Astrocyte of the spinal cord (primary cell): ENCODE measurements around the gene PPM1E.
A peak's percentile ranks its signal among the peaks of the same experiment; 100 is the strongest.

Experiments used
- DNase-seq: peaks from one replicate; pipeline ENCODE4 v3.0.0; 2011; ENCODE audit warnings: low read depth, low spot score
- H3K4me3 ChIP-seq: 2 replicates; pipeline ENCODE4 v1.5.1; 2011; ENCODE audit warnings: low read depth, mild to moderate bottlenecking, low read length, moderate library complexity
- in situ Hi-C: cut with HindIII; loops from 2 replicates; pipeline ENCODE4 v1.10.0; 2017; ENCODE audit warnings: low sequenced_read_pairs
- TF ChIP-seq, protein P1 (sequence below): IDR thresholded peaks from 2 replicates; pipeline ENCODE4 v1.5.1; 2012; ENCODE audit warnings: low read depth, mild to moderate bottlenecking, low read length, inconsistent platforms

The PPM1E gene

DNA sequence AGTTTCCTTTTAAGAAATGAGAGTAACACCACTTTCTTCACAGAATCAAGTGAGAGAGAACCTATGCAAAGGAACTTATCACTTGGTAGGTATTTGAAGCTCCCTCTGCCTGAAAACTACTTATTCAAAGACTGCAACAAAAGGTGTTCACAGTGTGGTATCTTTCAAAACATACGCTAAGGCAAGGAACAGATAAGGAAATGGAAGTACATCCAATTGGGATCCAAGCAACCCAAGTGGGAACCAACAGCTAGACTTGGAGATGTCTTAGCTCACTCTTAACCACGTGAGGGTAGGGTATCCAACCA lies 431 bp upstream of the PPM1E start:
- H3K4me3 ChIP-seq: peak overlapping the region; percentile 49
- in situ Hi-C loops: no loop called here
- TF ChIP-seq, protein P1, sequence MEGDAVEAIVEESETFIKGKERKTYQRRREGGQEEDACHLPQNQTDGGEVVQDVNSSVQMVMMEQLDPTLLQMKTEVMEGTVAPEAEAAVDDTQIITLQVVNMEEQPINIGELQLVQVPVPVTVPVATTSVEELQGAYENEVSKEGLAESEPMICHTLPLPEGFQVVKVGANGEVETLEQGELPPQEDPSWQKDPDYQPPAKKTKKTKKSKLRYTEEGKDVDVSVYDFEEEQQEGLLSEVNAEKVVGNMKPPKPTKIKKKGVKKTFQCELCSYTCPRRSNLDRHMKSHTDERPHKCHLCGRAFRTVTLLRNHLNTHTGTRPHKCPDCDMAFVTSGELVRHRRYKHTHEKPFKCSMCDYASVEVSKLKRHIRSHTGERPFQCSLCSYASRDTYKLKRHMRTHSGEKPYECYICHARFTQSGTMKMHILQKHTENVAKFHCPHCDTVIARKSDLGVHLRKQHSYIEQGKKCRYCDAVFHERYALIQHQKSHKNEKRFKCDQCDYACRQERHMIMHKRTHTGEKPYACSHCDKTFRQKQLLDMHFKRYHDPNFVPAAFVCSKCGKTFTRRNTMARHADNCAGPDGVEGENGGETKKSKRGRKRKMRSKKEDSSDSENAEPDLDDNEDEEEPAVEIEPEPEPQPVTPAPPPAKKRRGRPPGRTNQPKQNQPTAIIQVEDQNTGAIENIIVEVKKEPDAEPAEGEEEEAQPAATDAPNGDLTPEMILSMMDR: no peak
- DNase-seq: no peak

DNA sequence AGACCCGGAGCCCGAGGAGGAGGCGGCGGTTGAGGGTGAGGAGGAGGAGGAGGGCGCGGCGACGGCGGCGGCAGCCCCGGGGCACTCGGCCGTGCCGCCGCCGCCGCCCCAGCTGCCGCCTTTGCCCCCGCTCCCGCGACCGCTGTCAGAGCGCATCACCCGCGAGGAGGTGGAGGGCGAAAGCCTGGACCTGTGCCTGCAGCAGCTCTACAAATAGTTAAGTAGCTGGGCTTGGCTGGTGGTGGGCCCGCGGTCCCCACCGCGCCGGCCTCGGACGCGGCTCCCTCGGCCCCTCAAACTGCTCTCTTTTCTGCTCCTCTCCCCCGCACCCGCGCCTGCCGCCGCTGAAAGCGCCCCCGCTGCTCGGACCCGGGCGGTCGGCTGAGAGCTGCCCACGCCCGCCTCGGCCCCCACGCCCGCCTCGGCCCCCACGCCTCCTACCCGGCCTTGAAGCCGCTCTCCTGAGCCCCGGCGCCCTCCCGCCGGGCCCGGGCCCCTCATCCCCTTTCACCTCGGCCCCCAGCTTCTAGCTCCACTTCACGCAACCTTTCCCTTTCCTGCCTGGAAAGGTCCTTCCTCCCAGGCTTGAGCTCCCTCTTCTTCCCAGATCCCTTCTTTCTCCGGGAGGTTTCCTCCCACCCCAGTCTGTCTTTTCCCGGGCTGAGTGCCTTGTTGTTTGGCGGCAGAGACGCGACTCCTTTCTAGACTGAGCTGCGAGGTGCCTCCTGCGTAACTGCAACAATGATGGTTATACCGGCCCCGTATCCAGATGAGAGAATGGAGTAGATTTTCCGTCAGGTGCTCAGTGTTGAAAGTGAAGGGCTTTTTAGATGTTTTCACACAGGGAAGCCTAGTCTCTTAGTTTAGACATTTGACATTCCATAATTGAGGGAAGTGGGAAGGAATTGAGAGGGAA lies 850 bp downstream of the PPM1E start:
- DNase-seq: no peak
- in situ Hi-C loops: no loop called here

GRCh38 chr17:58757162-58757613 lies 1.5 kb downstream of the PPM1E start:
- H3K4me3 ChIP-seq: no peak overlapping the region
- TF ChIP-seq, protein P1: no peak
- no peak for DNase-seq
- in situ Hi-C loops: no loop called here

More for the DNA sequence above, 850 bp downstream of the PPM1E start:
- TF ChIP-seq, protein P1: no peak
- H3K4me3 ChIP-seq: peak overlapping the region; percentile 49

GRCh38 chr17:58758890-58759289 lies 3.2 kb downstream of the PPM1E start:
- TF ChIP-seq, protein P1: no peak
- in situ Hi-C loops: no loop called here
- no peak for DNase-seq
- H3K4me3 ChIP-seq: no peak overlapping the region

GRCh38 chr17:58759522-58759921 lies 3.9 kb downstream of the PPM1E start:
- in situ Hi-C loops: no loop called here

GRCh38 chr17:58760248-58760647 lies 4.6 kb downstream of the PPM1E start:
- TF ChIP-seq, protein P1: no peak
- no peak for DNase-seq
- in situ Hi-C loops: no loop called here
- no peak overlapping the region for H3K4me3 ChIP-seq

More at GRCh38 chr17:58759522-58759921, 3.9 kb downstream of the PPM1E start:
- no peak for DNase-seq
- no peak overlapping the region for H3K4me3 ChIP-seq
- TF ChIP-seq, protein P1: no peak
